Hepatic stellate cell (primary cell): Measurements from ENCODE around the gene SAMHD1.
A peak's percentile ranks its signal among the peaks of the same experiment; 100 is the strongest.
"Not testable (repeated sequence)": the region's sequence is repeated elsewhere in the genome, so short reads cannot be mapped to it uniquely, and the experiment has no call there.

ENCODE experiments used
- DNase-seq: peaks from one replicate; pipeline ENCODE4 v3.0.0; 2011; ENCODE audit warnings: low spot score

Gene SAMHD1

GRCh38 chr20:36916199-36916598 is 35.3 kb downstream of the SAMHD1 start:
- DNase-seq: no peak

GRCh38 chr20:36908603-36909002 is 42.9 kb downstream of the SAMHD1 start:
- DNase-seq: no peak

- DNase-seq: not testable (repeated sequence)
These were observed 45.4 kb downstream of the SAMHD1 start for GRCh38 chr20:36906086-36906485.

- not testable (repeated sequence) for DNase-seq
These were observed 45.9 kb downstream of the SAMHD1 start for GRCh38 chr20:36905566-36905965.

- DNase-seq: no peak
These were observed 46.8 kb downstream of the SAMHD1 start for GRCh38 chr20:36904690-36905089.

GRCh38 chr20:36895036-36895435 is 56.5 kb downstream of the SAMHD1 start:
- no peak for DNase-seq

GRCh38 chr20:36893801-36894200 is 57.7 kb downstream of the SAMHD1 start:
- no peak for DNase-seq

GRCh38 chr20:36891211-36891610 is 60.3 kb downstream of the SAMHD1 start:
- no peak for DNase-seq

GRCh38 chr20:36890586-36890985 is 60.9 kb downstream of the SAMHD1 start:
- no peak for DNase-seq

- no peak for DNase-seq
These were observed 62.5 kb downstream of the SAMHD1 start for GRCh38 chr20:36888880-36889516.

- DNase-seq: no peak
These were observed 63.8 kb downstream of the SAMHD1 start for GRCh38 chr20:36887752-36888090.

- peak; percentile 82 for DNase-seq
These were observed 64.4 kb downstream of the SAMHD1 start for GRCh38 chr20:36886859-36887751.

- DNase-seq: no peak
These were observed 66.2 kb downstream of the SAMHD1 start for GRCh38 chr20:36885356-36885755.

- no peak for DNase-seq
These were observed 67.5 kb downstream of the SAMHD1 start for GRCh38 chr20:36883977-36884535.

- no peak for DNase-seq
These were observed 69.6 kb downstream of the SAMHD1 start for GRCh38 chr20:36881888-36882287.

- DNase-seq: no peak
These were observed 70.2 kb downstream of the SAMHD1 start for GRCh38 chr20:36881331-36881730.

GRCh38 chr20:36880741-36881250 is 70.7 kb downstream of the SAMHD1 start:
- no peak for DNase-seq

- no peak for DNase-seq
These were observed 72.6 kb downstream of the SAMHD1 start for GRCh38 chr20:36878941-36879340.

GRCh38 chr20:36876473-36876833 is 75.1 kb downstream of the SAMHD1 start:
- DNase-seq: no peak

GRCh38 chr20:36875702-36876472 is 75.6 kb downstream of the SAMHD1 start, which contains the start of gene TLDC2:
Gene TLDC2, plus strand, starts transcription at chr20:36876138. Its CDS starts 37 bp downstream, at chr20:36876175.
- no peak for DNase-seq

GRCh38 chr20:36875093-36875492 is 76.4 kb downstream of the SAMHD1 start:
- not testable (repeated sequence) for DNase-seq
